ENCODE measurements around the gene CCDC120. TPM values are rescaled to one million over a fixed set of nuclear protein-coding genes. Genes with fewer than 3 reads are reported as not detected.

The CCDC120 gene
- polyA plus RNA-seq, 3 donors, result 0.11 to 0.89 TPM; not detected in 1

DNA sequence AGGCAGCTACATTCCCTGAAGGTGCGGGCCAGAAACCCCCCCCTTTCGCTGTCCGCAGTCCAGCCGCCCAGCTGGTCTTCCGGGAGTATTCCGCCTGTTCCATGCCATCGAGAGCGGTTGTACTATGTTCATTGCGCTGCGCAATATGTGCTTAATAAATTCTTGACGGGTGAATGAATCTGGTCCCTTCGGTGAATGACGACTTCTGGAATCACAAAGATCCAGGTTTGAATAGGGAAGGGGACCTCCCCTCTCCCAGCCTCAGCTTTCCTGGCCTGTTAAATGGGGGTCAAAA lies 14.9 kb upstream of the CCDC120 start:
- TF ChIP-seq, protein P1, sequence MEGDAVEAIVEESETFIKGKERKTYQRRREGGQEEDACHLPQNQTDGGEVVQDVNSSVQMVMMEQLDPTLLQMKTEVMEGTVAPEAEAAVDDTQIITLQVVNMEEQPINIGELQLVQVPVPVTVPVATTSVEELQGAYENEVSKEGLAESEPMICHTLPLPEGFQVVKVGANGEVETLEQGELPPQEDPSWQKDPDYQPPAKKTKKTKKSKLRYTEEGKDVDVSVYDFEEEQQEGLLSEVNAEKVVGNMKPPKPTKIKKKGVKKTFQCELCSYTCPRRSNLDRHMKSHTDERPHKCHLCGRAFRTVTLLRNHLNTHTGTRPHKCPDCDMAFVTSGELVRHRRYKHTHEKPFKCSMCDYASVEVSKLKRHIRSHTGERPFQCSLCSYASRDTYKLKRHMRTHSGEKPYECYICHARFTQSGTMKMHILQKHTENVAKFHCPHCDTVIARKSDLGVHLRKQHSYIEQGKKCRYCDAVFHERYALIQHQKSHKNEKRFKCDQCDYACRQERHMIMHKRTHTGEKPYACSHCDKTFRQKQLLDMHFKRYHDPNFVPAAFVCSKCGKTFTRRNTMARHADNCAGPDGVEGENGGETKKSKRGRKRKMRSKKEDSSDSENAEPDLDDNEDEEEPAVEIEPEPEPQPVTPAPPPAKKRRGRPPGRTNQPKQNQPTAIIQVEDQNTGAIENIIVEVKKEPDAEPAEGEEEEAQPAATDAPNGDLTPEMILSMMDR (IDR thresholded peaks at IDR 0.05), result peak; percentile 27
- Histone ChIP-seq H3K27me3 (ENCODE audit: control insufficient read depth in 2 of 2, insufficient read depth in 2 of 2, low read length in 2 of 2) (no peaks in the 10 kb centered on the region), H3K9ac (ENCODE audit: insufficient read depth, low read length, poor library complexity, severe bottlenecking) (no peak overlapping the region), H3K4me2 (replicated peaks; ENCODE audit: extremely low read depth, low read length, poor library complexity, severe bottlenecking) (peak overlapping the region; percentile 39), H3K4me3 (replicated peaks in 1 of 3; ENCODE audit: low read depth in 2 of 3, low read length in 3 of 3) (peak overlapping the region in 1 of 3 experiments; percentile 16), H3K27ac (ENCODE audit: low read depth in 1 of 2, low read length in 2 of 2) (peak overlapping the region; percentile 53 to 74), H4K20me1 (ENCODE audit: insufficient read depth, low read length) (peaks cover 8% of the 10 kb centered on the region), H3K79me2 (ENCODE audit: insufficient read depth, low read length) (peaks cover 41% of the 10 kb centered on the region), H2AFZ (ENCODE audit: insufficient read depth, low read depth, low read length, poor library complexity, severe bottlenecking) (peak overlapping the region; percentile 74), H3K9me3 (replicated peaks in 1 of 2; ENCODE audit: control insufficient read depth in 1 of 2, insufficient read depth in 1 of 2, low read length in 2 of 2) (no peaks in the 10 kb centered on the region), H3K36me3 (replicated peaks in 1 of 2; ENCODE audit: control insufficient read depth in 1 of 2, insufficient read depth in 2 of 2, low read length in 2 of 2) (peaks cover 3 to 4% of the 10 kb centered on the region in 2 donors), H3K4me1 (ENCODE audit: control insufficient read depth in 1 of 2, insufficient read depth in 2 of 2, low read length in 2 of 2) (peaks cover 30 to 32% of the 10 kb centered on the region in 2 donors)
- Mint-ChIP-seq H3K27me3 (ENCODE audit: low read depth in 3 of 3) (peaks cover 0 to 13% (median 0%) of the 10 kb centered on the region in 3 donors), H3K4me3 (peak overlapping the region; percentile 50 to 72), H3K9me3 (peaks cover 0 to 21% (median 3%) of the 10 kb centered on the region in 7 donors), H3K4me1 (peaks cover 36% of the 10 kb centered on the region), H3K27ac (peak overlapping the region; percentile 24 to 88 (median 85)), H3K36me3 (peaks cover 7 to 12% of the 10 kb centered on the region in 2 donors)
- no peak for DNase-seq
- intact Hi-C loops (cut with micrococcal nuclease), result loop anchor here (5.0 to 10.0 kb wide), 4 partner anchors 42 to 149 kb away; partner anchors contain the start of genes GRIPAP1 (in 2 of the 2), OTUD5 (in 1 of the 2), PIM2 (in 1 of the 2) and PQBP1 (in 1 of the 2)
- 0% methylated on average over 1 of the region's 13 CpGs for WGBS (ENCODE audit: insufficient coverage)

DNA sequence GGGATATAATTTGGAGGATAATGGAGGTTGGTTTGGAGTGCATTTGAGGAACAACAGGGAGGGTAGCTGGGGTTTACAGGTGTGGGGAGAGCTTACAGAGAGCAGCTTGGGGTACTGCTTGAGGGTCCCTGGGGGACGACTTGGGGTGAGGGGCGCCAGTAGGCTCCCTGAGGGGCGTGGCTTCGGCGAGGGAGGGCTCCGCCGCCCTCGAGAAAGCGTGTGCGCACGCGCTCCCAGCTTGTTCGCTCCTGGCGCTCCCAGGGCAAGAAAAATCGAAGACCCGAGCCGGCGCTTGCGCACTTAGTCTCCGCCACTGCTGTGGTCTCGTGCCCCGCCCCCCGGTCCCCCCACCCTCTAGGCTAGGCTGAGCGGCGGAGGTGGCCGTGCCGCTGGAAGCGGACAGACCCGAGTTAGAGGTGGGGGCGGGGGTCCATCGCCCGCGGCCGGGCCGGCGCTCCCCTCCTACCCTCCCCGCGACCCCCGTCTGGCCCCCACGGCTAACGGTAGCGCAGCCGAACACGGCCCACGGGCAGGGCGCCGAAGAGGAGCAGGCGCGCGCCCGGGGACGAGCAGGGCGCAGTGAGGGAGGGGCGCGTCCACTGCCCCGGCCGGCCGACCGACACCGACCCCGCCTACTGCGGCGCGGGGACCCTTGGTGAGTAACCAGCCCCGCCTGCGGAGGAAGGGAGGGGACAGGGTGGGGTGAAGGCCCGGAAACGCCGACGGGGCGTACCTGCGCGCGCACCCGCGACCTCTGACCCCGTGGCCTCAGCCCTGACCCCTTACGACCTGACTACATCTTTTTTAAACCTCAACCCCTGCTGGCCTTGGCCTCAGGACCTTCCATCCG lies 5.4 kb upstream of the CCDC120 start:
- Histone ChIP-seq H3K4me1 (ENCODE audit: control insufficient read depth in 1 of 2, insufficient read depth in 2 of 2, low read length in 2 of 2) (peaks cover 0 to 9% of the 10 kb centered on the region in 2 donors), H4K20me1 (ENCODE audit: insufficient read depth, low read length) (no peaks in the 10 kb centered on the region), H3K9me3 (replicated peaks in 1 of 2; ENCODE audit: control insufficient read depth in 1 of 2, insufficient read depth in 1 of 2, low read length in 2 of 2) (no peaks in the 10 kb centered on the region), H3K4me2 (replicated peaks; ENCODE audit: extremely low read depth, low read length, poor library complexity, severe bottlenecking) (peak overlapping the region; percentile 64), H2AFZ (ENCODE audit: insufficient read depth, low read depth, low read length, poor library complexity, severe bottlenecking) (peak overlapping the region; percentile 68), H3K27me3 (ENCODE audit: control insufficient read depth in 2 of 2, insufficient read depth in 2 of 2, low read length in 2 of 2) (no peaks in the 10 kb centered on the region), H3K36me3 (replicated peaks in 1 of 2; ENCODE audit: control insufficient read depth in 1 of 2, insufficient read depth in 2 of 2, low read length in 2 of 2) (no peaks in the 10 kb centered on the region), H3K9ac (ENCODE audit: insufficient read depth, low read length, poor library complexity, severe bottlenecking) (peak overlapping the region; percentile 77), H3K79me2 (ENCODE audit: insufficient read depth, low read length) (no peaks in the 10 kb centered on the region), H3K27ac (ENCODE audit: low read depth in 1 of 2, low read length in 2 of 2) (peak overlapping the region; percentile 42 to 67), H3K4me3 (replicated peaks in 1 of 3; ENCODE audit: low read depth in 2 of 3, low read length in 3 of 3) (peak overlapping the region; percentile 42 to 67 (median 48))
- peak; percentile 72 to 76 (median 76) for DNase-seq
- intact Hi-C loops (cut with micrococcal nuclease), result no loop called here
- peak overlapping the region; percentile 71 to 86 for H3K4me3 Mint-ChIP-seq
- H3K27me3 Mint-ChIP-seq (ENCODE audit: low read depth in 3 of 3), result peaks cover 0 to 7% (median 4%) of the 10 kb centered on the region in 3 donors
- H3K27ac Mint-ChIP-seq, result peak overlapping the region; percentile 45 to 90 (median 82)
- WGBS (ENCODE audit: insufficient coverage), result 2% methylated on average over 25 of the region's 79 CpGs
- TF ChIP-seq, protein P1 (IDR thresholded peaks at IDR 0.05), result no peak
- H3K9me3 Mint-ChIP-seq, result peaks cover 0 to 8% (median 3%) of the 10 kb centered on the region in 7 donors
- H3K36me3 Mint-ChIP-seq, result no peaks in the 10 kb centered on the region
- peaks cover 19% of the 10 kb centered on the region for H3K4me1 Mint-ChIP-seq

Measured in CD14-positive monocyte (primary cell).